Muscle of leg (tissue), 11 donors: ENCODE measurements around the gene WASHC2C. TPM values are rescaled to one million over a fixed set of nuclear protein-coding genes. Genes with fewer than 3 reads are reported as not detected.
"Not testable (repeated sequence)": the region's sequence is repeated elsewhere in the genome, so short reads cannot be mapped to it uniquely, and the experiment has no call there.

Experiments
- DNase-seq: peaks from one replicate; pipeline ENCODE4 v3.0.0; 2013
- H3K27ac ChIP-seq: one replicate; pipeline ENCODE4 v1.5.1; 2013; ENCODE audit warnings: mild to moderate bottlenecking, low read length, control low read depth
- H3K27me3 ChIP-seq: one replicate; pipeline ENCODE4 v1.6.1; 2013; ENCODE audit warnings: low read length; ENCODE audit not compliant: control insufficient read depth, insufficient read depth
- H3K36me3 ChIP-seq: one replicate; pipeline ENCODE4 v1.6.1; 2013; ENCODE audit warnings: low read length; ENCODE audit not compliant: control insufficient read depth, insufficient read depth
- H3K4me1 ChIP-seq: one replicate; pipeline ENCODE4 v1.6.1; 2013; ENCODE audit warnings: low read length; ENCODE audit not compliant: control insufficient read depth, insufficient read depth
- H3K4me3 ChIP-seq: one replicate; pipeline ENCODE4 v1.5.1; 2013; ENCODE audit warnings: low read length, control low read depth
- H3K9me3 ChIP-seq: replicated peaks from 2 replicates; pipeline ENCODE4 v1.6.1; 2013; ENCODE audit warnings: low read depth, low read length; ENCODE audit not compliant: control insufficient read depth
- WGBS: methylation state at CpG from one replicate; pipeline ENCODE4 v1.1.5; 2013; ENCODE audit warnings: missing lambda C conversion rate; ENCODE audit not compliant: insufficient coverage; 5-methylcytosine and 5-hydroxymethylcytosine counted together
- polyA plus RNA-seq, 8 donors: library from polyadenylated mRNA; unstranded; fragments of 120-200 nt; gene quantifications; one replicate each; pipeline versions ENCODE4 v1.2.1 to v1.2.3, GENCODE V29; 2013; ENCODE audit warnings: inconsistent platforms in 1 of 8, low replicate concordance in 1 of 8; ENCODE audit not compliant: insufficient read length in 8 of 8, insufficient read depth in 1 of 8
- total RNA-seq: library from RNA; stranded (reverse); fragments of 120-200 nt; gene quantifications from one replicate; pipeline ENCODE4 v1.2.4, GENCODE V29; 2013

The WASHC2C gene
- total and polyA plus RNA-seq, 9 donors = 15.9 to 33.4 (median 21.8) TPM

GRCh38 chr10:45757661-45758396, 30.8 kb downstream of the WASHC2C start:
- H3K4me3 ChIP-seq, H3K4me1 ChIP-seq, H3K27me3 ChIP-seq, H3K36me3 ChIP-seq, DNase-seq, H3K9me3 ChIP-seq, H3K27ac ChIP-seq: not testable (repeated sequence)
- no CpG with 5 or more reads among the region's 8 CpGs for WGBS

GRCh38 chr10:45761622-45762021, 34.6 kb downstream of the WASHC2C start:
- not testable (repeated sequence) for H3K36me3 ChIP-seq, H3K27me3 ChIP-seq, H3K4me1 ChIP-seq, H3K9me3 ChIP-seq, DNase-seq, H3K4me3 ChIP-seq, H3K27ac ChIP-seq
- no CpG with 5 or more reads among the region's 6 CpGs for WGBS

DNA sequence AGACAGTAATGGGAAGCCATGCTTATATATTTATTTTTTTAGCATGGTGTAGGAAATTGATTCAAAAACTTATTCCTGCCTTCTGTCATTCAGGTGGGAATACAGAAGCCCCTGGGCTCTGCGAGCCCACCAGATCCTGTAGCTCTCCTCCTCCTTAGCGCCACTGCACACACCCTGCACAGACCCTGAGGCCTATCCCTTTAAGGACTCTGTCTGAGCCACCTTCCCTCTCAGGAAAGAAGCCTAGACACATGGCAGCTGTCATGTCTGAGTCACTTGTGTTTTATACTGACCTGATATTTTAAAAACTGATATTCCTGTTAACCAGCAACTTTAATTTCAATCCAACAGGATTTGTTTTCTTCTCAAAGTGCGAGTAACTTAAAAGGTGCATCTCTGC, 36.0 kb downstream of the WASHC2C start:
- H3K27ac ChIP-seq, H3K36me3 ChIP-seq, H3K4me1 ChIP-seq, H3K9me3 ChIP-seq, H3K27me3 ChIP-seq, DNase-seq, H3K4me3 ChIP-seq: not testable (repeated sequence)
- WGBS = no CpG with 5 or more reads among the region's 3 CpGs

DNA sequence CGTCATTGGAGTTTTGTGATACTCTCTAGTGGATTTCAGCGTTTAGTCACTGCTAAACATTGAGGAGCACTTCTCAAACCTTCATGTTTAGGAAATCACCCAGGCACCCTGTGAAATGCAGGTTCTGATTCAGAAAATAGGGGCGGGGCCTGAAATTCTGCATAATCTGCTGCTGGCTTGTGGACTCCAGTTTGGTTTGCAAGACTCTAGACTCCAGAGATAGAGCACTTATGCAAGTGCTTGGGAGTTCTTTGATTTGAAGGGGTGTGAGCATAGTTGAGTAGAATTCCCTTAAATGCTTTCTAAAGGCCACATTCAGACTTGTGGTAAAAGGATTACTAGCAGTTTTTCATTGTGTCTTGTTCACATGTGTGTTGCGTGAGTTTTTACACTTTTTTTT, 41.3 kb downstream of the WASHC2C start:
- H3K4me1 ChIP-seq, H3K4me3 ChIP-seq, H3K36me3 ChIP-seq, H3K27ac ChIP-seq, DNase-seq, H3K9me3 ChIP-seq, H3K27me3 ChIP-seq: not testable (repeated sequence)
- WGBS = 100% methylated on average over 1 of the region's 4 CpGs

GRCh38 chr10:45771757-45772461, 44.8 kb downstream of the WASHC2C start:
- H3K36me3 ChIP-seq, H3K4me3 ChIP-seq: not testable (repeated sequence)
- WGBS = no CpG with 5 or more reads among the region's 7 CpGs

DNA sequence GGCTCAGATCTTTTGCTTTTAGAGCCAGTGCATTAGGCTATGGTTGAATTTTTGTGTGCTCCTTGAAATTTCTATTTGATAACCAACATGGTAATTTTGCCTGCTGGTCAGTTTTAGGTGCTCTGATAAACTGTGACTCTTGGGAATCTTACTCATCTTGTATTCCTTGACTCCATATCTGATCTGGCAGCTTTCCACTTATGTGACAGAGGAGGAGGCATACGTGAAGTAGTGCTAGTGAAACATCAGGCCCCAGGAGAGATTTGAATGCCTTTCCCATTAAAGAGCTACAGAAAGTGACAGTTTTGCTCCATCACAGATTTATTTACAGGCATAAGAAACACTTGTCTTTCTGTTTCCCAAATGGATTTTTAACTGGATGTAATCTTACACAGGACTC, 59.2 kb downstream of the WASHC2C start:
- not testable (repeated sequence) for H3K27me3 ChIP-seq, H3K9me3 ChIP-seq, DNase-seq, H3K4me1 ChIP-seq, H3K36me3 ChIP-seq, H3K27ac ChIP-seq, H3K4me3 ChIP-seq
- no CpG with 5 or more reads among the region's 1 CpG for WGBS

More at GRCh38 chr10:45771757-45772461, 44.8 kb downstream of the WASHC2C start:
- H3K4me1 ChIP-seq, H3K27me3 ChIP-seq, DNase-seq, H3K9me3 ChIP-seq, H3K27ac ChIP-seq: not testable (repeated sequence)

GRCh38 chr10:45787212-45787741, 60.2 kb downstream of the WASHC2C start:
- not testable (repeated sequence) for DNase-seq, H3K4me3 ChIP-seq, H3K27ac ChIP-seq, H3K4me1 ChIP-seq, H3K9me3 ChIP-seq, H3K27me3 ChIP-seq, H3K36me3 ChIP-seq
- no CpG with 5 or more reads among the region's 5 CpGs for WGBS

GRCh38 chr10:45789991-45790390, 62.9 kb downstream of the WASHC2C start:
- H3K27me3 ChIP-seq, DNase-seq, H3K4me3 ChIP-seq, H3K4me1 ChIP-seq, H3K27ac ChIP-seq, H3K36me3 ChIP-seq, H3K9me3 ChIP-seq: not testable (repeated sequence)
- WGBS = no CpG with 5 or more reads among the region's 8 CpGs

DNA sequence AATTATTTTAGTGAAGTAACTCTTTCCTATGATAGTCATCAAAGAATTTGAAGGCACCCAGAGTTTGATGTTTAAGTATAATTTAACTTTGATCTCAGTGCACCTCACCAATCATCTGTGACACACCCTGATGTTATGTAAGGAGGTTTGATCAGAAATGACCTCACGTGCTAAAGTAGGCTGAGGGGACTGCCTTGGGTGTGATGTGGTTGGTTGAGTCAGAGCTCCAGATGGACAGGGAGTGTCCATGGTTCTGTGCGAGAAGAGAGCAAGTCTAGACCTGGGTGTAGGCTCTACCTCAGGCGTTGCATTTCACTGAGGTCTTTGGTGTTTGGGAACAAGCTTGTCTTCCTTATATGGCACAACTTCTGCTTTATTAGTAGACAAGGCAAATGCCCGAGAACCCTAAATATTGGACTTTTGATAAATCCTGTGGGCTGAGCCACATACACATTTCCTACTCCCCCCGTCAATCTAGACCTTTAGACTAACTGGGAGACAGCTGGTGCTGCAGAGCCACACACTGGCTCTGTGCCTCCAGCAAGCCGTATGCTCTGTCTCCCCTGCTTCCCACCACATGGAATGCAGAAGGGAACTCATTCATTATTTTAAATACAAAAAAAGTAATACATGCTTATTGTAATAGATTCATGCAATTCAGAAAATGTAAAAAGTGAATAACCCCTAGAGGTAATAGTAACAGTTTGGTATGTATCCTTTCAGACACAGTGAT, 63.8 kb downstream of the WASHC2C start:
- H3K36me3 ChIP-seq, H3K27ac ChIP-seq: not testable (repeated sequence)
- 100% methylated on average over 1 of the region's 6 CpGs for WGBS

GRCh38 chr10:45794761-45795160, 67.7 kb downstream of the WASHC2C start:
- not testable (repeated sequence) for H3K9me3 ChIP-seq, H3K4me1 ChIP-seq, H3K27me3 ChIP-seq, H3K4me3 ChIP-seq, H3K36me3 ChIP-seq, H3K27ac ChIP-seq, DNase-seq
- WGBS = no CpG with 5 or more reads among the region's 2 CpGs

More for the DNA sequence above, 63.8 kb downstream of the WASHC2C start:
- H3K4me3 ChIP-seq, H3K9me3 ChIP-seq, DNase-seq, H3K4me1 ChIP-seq, H3K27me3 ChIP-seq: not testable (repeated sequence)
